ENCODE results near the gene PCED1B. TPM values are rescaled to one million over a fixed set of nuclear protein-coding genes. Genes with fewer than 3 reads are reported as not detected.

PCED1B gene
- total and polyA plus RNA-seq, 2 experiments from 2014 or later, result 5.1 to 6.6 TPM

GRCh38 chr12:47207829-47208248 lies 128.4 kb downstream of the PCED1B start (continued):
- TF ChIP-seq REST (IDR thresholded peaks at IDR 0.05; ENCODE audit: unreplicated experiment) (no peak), ZNF462 (CRISPR knock-in tag; IDR thresholded peaks at IDR 0.05) (no peak)

GRCh38 chr12:47209014-47209413 lies 129.6 kb downstream of the PCED1B start:
- Histone ChIP-seq H3K4me2 (no peak overlapping the region), H3K27me3 (ENCODE audit: insufficient read depth) (no peaks in the 10 kb centered on the region), H3K79me2 (replicated peaks; ENCODE audit: insufficient read depth) (no peaks in the 10 kb centered on the region), H3K27ac (ENCODE audit: low read depth) (no peak overlapping the region), H3K9me2 (ENCODE audit: insufficient read depth) (no peaks in the 10 kb centered on the region), H4K20me1 (replicated peaks; ENCODE audit: insufficient read depth) (no peaks in the 10 kb centered on the region), H3K36me3 (ENCODE audit: insufficient read depth) (no peaks in the 10 kb centered on the region), H3K4me3 (no peak overlapping the region), H2AFZ (peak overlapping the region; percentile 63; the same call in 1 of the 2 replicates), H3F3A (replicated peaks; ENCODE audit: low read depth) (no peaks in the 10 kb centered on the region), H3K4me1 (ENCODE audit: insufficient read depth) (peaks cover 13% of the 10 kb centered on the region)
- ATAC-seq (peak; percentile 72), DNase-seq (ENCODE audit: low spot score) (no peak)
- Mint-ChIP-seq H3K27me3 (ENCODE audit: insufficient read depth, low read depth, poor library complexity) (no peaks in the 10 kb centered on the region), H3K4me1 (peaks cover 28% of the 10 kb centered on the region), H3K4me3 (no peak overlapping the region), H3K36me3 (ENCODE audit: low read depth) (no peaks in the 10 kb centered on the region), H3K27ac (no peak overlapping the region), H3K9me3 (no peaks in the 10 kb centered on the region)
- TF ChIP-seq EZH2phosphoT487 (IDR thresholded peaks at IDR 0.05; ENCODE audit: unreplicated experiment) (no peak), ZNF462 (CRISPR knock-in tag; IDR thresholded peaks at IDR 0.05) (no peak), STAT1 (IDR thresholded peaks at IDR 0.05; ENCODE audit: unreplicated experiment) (no peak), JUNB (IDR thresholded peaks at IDR 0.05; ENCODE audit: unreplicated experiment) (no peak)

Measured in GM23338 (cell line).